OCI-LY1 (cell line): Measurements from ENCODE around the gene GALNT9.

Source experiments
- CTCF ChIP-seq: fragments of 200-600 bp; sonication (generic), shearing (Covaris generic); IDR thresholded peaks from 2 replicates; pipeline ENCODE4 v1.5.1; 2017; ENCODE audit warnings: mild to moderate bottlenecking, antibody characterized with exemption, low read length, moderate library complexity, mixed read lengths
- EZH2 ChIP-seq: fragments of 200-600 bp; sonication (generic), shearing (Covaris generic); IDR thresholded peaks from 2 replicates; pipeline ENCODE4 v1.8.0; 2017; ENCODE audit warnings: borderline replicate concordance, mixed run types, mild to moderate bottlenecking, antibody characterized with exemption, low read length, moderate library complexity, mixed read lengths

GRCh38 chr12:132181570-132182200 lies 147.7 kb downstream of the GALNT9 start:
- no peak for TF ChIP-seq CTCF
- TF ChIP-seq EZH2 = no peak
